Karpas-422 (cell line): Measurements from ENCODE around the gene CACNG3. TPM values are rescaled to one million over a fixed set of nuclear protein-coding genes. Genes with fewer than 3 reads are reported as not detected.
"Not testable (repeated sequence)": the region's sequence is repeated elsewhere in the genome, so short reads cannot be mapped to it uniquely, and the experiment has no call there.

Experiments
- DNase-seq: peaks from one replicate; pipeline ENCODE4 v3.0.0-alpha.2; 2015
- H2AFZ ChIP-seq: fragments of 200-600 bp; sonication (generic); 2 replicates; pipeline ENCODE4 v1.6.1; 2014; ENCODE audit warnings: antibody characterized with exemption, low read length, mixed read lengths
- H3K27ac ChIP-seq: fragments of 200-600 bp; sonication (generic); 2 replicates; pipeline ENCODE4 v1.5.1; 2014; ENCODE audit warnings: mild to moderate bottlenecking, low read length, moderate library complexity
- H3K27me3 ChIP-seq: fragments of 200-600 bp; sonication (generic); 2 replicates; pipeline ENCODE4 v1.6.1; 2014; ENCODE audit warnings: low read length, mixed read lengths
- H3K36me3 ChIP-seq: fragments of 200-600 bp; sonication (generic); 2 replicates; pipeline ENCODE4 v1.6.1; 2014; ENCODE audit warnings: low read length, mixed read lengths; ENCODE audit not compliant: insufficient read depth
- H3K4me1 ChIP-seq: fragments of 200-600 bp; sonication (generic); 2 replicates; pipeline ENCODE4 v1.6.1; 2014; ENCODE audit warnings: mild to moderate bottlenecking, low read length, mixed read lengths
- H3K4me2 ChIP-seq: fragments of 200-600 bp; sonication (generic); 2 replicates; pipeline ENCODE4 v1.6.1; 2014; ENCODE audit warnings: low read length, low read depth, mild to moderate bottlenecking; ENCODE audit not compliant: poor library complexity, severe bottlenecking
- H3K4me3 ChIP-seq: fragments of 200-600 bp; sonication (generic); 2 replicates; pipeline ENCODE4 v1.5.1; 2014; ENCODE audit warnings: mild to moderate bottlenecking, antibody characterized with exemption, low read length, mixed read lengths
- H3K79me2 ChIP-seq: fragments of 200-600 bp; sonication (generic); 2 replicates; pipeline ENCODE4 v1.6.1; 2014; ENCODE audit warnings: mild to moderate bottlenecking, low read length, mixed read lengths
- H3K9ac ChIP-seq: fragments of 200-600 bp; sonication (generic); 2 replicates; pipeline ENCODE4 v1.6.0; 2014; ENCODE audit warnings: low read length
- H3K9me2 ChIP-seq: fragments of 200-600 bp; sonication (generic), shearing (Covaris generic); replicated peaks from 2 replicates; pipeline ENCODE4 v1.6.0; 2014; ENCODE audit warnings: mild to moderate bottlenecking, low read length, moderate library complexity; ENCODE audit not compliant: insufficient read depth
- H3K9me3 ChIP-seq: fragments of 300-700, 200-600 bp; sonication (generic); 2 replicates; pipeline ENCODE4 v1.6.1; 2014; ENCODE audit warnings: low read length, mixed read lengths
- H4K20me1 ChIP-seq: fragments of 200-600 bp; sonication (generic); 2 replicates; pipeline ENCODE4 v1.6.1; 2014; ENCODE audit warnings: mild to moderate bottlenecking, antibody characterized with exemption, low read length, low read depth; ENCODE audit not compliant: insufficient read depth
- total RNA-seq: library from RNA; depleted of rRNA; stranded (reverse); fragments of >200 nt; shearing (Covaris generic); gene quantifications from 2 replicates; pipeline ENCODE4 v1.2.3, GENCODE V29; 2014; ENCODE audit warnings: low replicate concordance

Gene CACNG3
- total RNA-seq, 1 experiment from 2014 or later: not detected

- H3K4me2 ChIP-seq: no peak overlapping the region
- no peaks in the 10 kb centered on the region for H4K20me1 ChIP-seq
- no peaks in the 10 kb centered on the region for H3K9me2 ChIP-seq
- no peak overlapping the region for H3K9ac ChIP-seq
- no peaks in the 10 kb centered on the region for H3K4me1 ChIP-seq
- H3K9me3 ChIP-seq: no peaks in the 10 kb centered on the region
- H3K4me3 ChIP-seq: no peak overlapping the region
- H3K36me3 ChIP-seq: no peaks in the 10 kb centered on the region
- no peak overlapping the region for H3K27ac ChIP-seq
- H3K79me2 ChIP-seq: no peaks in the 10 kb centered on the region
- H3K27me3 ChIP-seq: no peaks in the 10 kb centered on the region
- DNase-seq: no peak
- no peak overlapping the region for H2AFZ ChIP-seq
These were observed 30.7 kb downstream of the CACNG3 start for GRCh38 chr16:24286741-24287405.

GRCh38 chr16:24288516-24288915 is 32.4 kb downstream of the CACNG3 start:
- Histone ChIP-seq H3K27me3 (no peaks in the 10 kb centered on the region), H3K4me1 (no peaks in the 10 kb centered on the region), H3K79me2 (no peaks in the 10 kb centered on the region), H3K9me3 (no peaks in the 10 kb centered on the region), H4K20me1 (no peaks in the 10 kb centered on the region), H3K4me2 (no peak overlapping the region), H3K9me2 (no peaks in the 10 kb centered on the region), H3K27ac (no peak overlapping the region), H3K9ac (no peak overlapping the region), H3K4me3 (no peak overlapping the region), H2AFZ (no peak overlapping the region), H3K36me3 (no peaks in the 10 kb centered on the region)
- DNase-seq: no peak

- Histone ChIP-seq H3K79me2 (no peaks in the 10 kb centered on the region), H3K9me3 (no peaks in the 10 kb centered on the region), H3K4me2 (no peak overlapping the region), H3K4me1 (no peaks in the 10 kb centered on the region), H3K9me2 (no peaks in the 10 kb centered on the region), H2AFZ (no peak overlapping the region), H3K9ac (no peak overlapping the region), H3K4me3 (no peak overlapping the region), H4K20me1 (no peaks in the 10 kb centered on the region), H3K36me3 (no peaks in the 10 kb centered on the region), H3K27ac (no peak overlapping the region), H3K27me3 (no peaks in the 10 kb centered on the region)
- no peak for DNase-seq
These were observed 33.1 kb downstream of the CACNG3 start for GRCh38 chr16:24289166-24289700.

- Histone ChIP-seq H3K27me3 (no peaks in the 10 kb centered on the region), H3K27ac (no peak overlapping the region), H3K4me2 (no peak overlapping the region), H3K9ac (no peak overlapping the region), H3K79me2 (no peaks in the 10 kb centered on the region), H3K36me3 (no peaks in the 10 kb centered on the region), H3K9me2 (no peaks in the 10 kb centered on the region), H3K4me1 (no peaks in the 10 kb centered on the region), H3K9me3 (no peaks in the 10 kb centered on the region), H3K4me3 (no peak overlapping the region), H2AFZ (no peak overlapping the region), H4K20me1 (no peaks in the 10 kb centered on the region)
- no peak for DNase-seq
These were observed 35.8 kb downstream of the CACNG3 start for GRCh38 chr16:24291932-24292331.

- no peak overlapping the region for H3K4me2 ChIP-seq
- H3K79me2 ChIP-seq: no peaks in the 10 kb centered on the region
- no peaks in the 10 kb centered on the region for H3K36me3 ChIP-seq
- no peaks in the 10 kb centered on the region for H3K9me2 ChIP-seq
- H2AFZ ChIP-seq: no peak overlapping the region
- H4K20me1 ChIP-seq: no peaks in the 10 kb centered on the region
- no peak overlapping the region for H3K4me3 ChIP-seq
- no peak for DNase-seq
- no peaks in the 10 kb centered on the region for H3K9me3 ChIP-seq
- no peaks in the 10 kb centered on the region for H3K4me1 ChIP-seq
- H3K27me3 ChIP-seq: no peaks in the 10 kb centered on the region
- H3K9ac ChIP-seq: no peak overlapping the region
- H3K27ac ChIP-seq: no peak overlapping the region
These were observed 38.0 kb downstream of the CACNG3 start for GRCh38 chr16:24294131-24294530.

- Histone ChIP-seq H3K9ac (no peak overlapping the region), H3K27me3 (no peaks in the 10 kb centered on the region), H2AFZ (no peak overlapping the region), H4K20me1 (no peaks in the 10 kb centered on the region), H3K9me2 (no peaks in the 10 kb centered on the region), H3K9me3 (no peaks in the 10 kb centered on the region), H3K36me3 (no peaks in the 10 kb centered on the region), H3K4me2 (no peak overlapping the region), H3K79me2 (no peaks in the 10 kb centered on the region), H3K4me3 (no peak overlapping the region), H3K27ac (no peak overlapping the region), H3K4me1 (no peaks in the 10 kb centered on the region)
- no peak for DNase-seq
These were observed 41.2 kb downstream of the CACNG3 start for GRCh38 chr16:24297375-24297774.

- Histone ChIP-seq H3K4me2 (no peak overlapping the region), H3K4me1 (no peaks in the 10 kb centered on the region), H3K9me3 (no peaks in the 10 kb centered on the region), H3K9ac (no peak overlapping the region), H4K20me1 (no peaks in the 10 kb centered on the region), H3K36me3 (no peaks in the 10 kb centered on the region), H3K27ac (no peak overlapping the region), H2AFZ (no peak overlapping the region), H3K27me3 (no peaks in the 10 kb centered on the region), H3K4me3 (no peak overlapping the region), H3K79me2 (no peaks in the 10 kb centered on the region), H3K9me2 (no peaks in the 10 kb centered on the region)
- no peak for DNase-seq
These were observed 42.5 kb downstream of the CACNG3 start for GRCh38 chr16:24298548-24299167.

GRCh38 chr16:24300750-24301149 is 44.6 kb downstream of the CACNG3 start:
- H3K4me3 ChIP-seq, H3K9ac ChIP-seq, H3K27ac ChIP-seq, H3K4me2 ChIP-seq, DNase-seq, H3K36me3 ChIP-seq, H3K9me2 ChIP-seq, H3K4me1 ChIP-seq, H3K9me3 ChIP-seq, H3K27me3 ChIP-seq, H3K79me2 ChIP-seq, H2AFZ ChIP-seq, H4K20me1 ChIP-seq: not testable (repeated sequence)
